NCI-H82 treated with DMSO at 0.1 percent for 48 hours (cell line): ENCODE data around the gene SLC25A46.
"Not testable (repeated sequence)": the region's sequence is repeated elsewhere in the genome, so short reads cannot be mapped to it uniquely, and the experiment has no call there.

ENCODE experiments used
- DNase-seq: peaks from one replicate; lab custom pipeline; 2025; ENCODE audit not compliant: unreplicated experiment; lab: John Stamatoyannopoulos, UW

The SLC25A46 gene

GRCh38 chr5:110738812-110739651 is at the start of gene SLC25A46:
Gene SLC25A46 (plus strand): TSS chr5:110739007. CDS start chr5:110739120, 113 bp downstream.
- peak; percentile 66 for DNase-seq

GRCh38 chr5:110690587-110690986 is 48.2 kb upstream of the SLC25A46 start:
- DNase-seq = not testable (repeated sequence)

- not testable (repeated sequence) for DNase-seq
Measured at GRCh38 chr5:110692669-110693068, 46.1 kb upstream of the SLC25A46 start.

- no peak for DNase-seq
Measured at GRCh38 chr5:110702300-110702699, 36.5 kb upstream of the SLC25A46 start.

- no peak for DNase-seq
Measured at GRCh38 chr5:110702704-110703103, 36.1 kb upstream of the SLC25A46 start.

- no peak for DNase-seq
Measured at GRCh38 chr5:110703481-110703880, 35.3 kb upstream of the SLC25A46 start.

- DNase-seq = no peak
Measured at GRCh38 chr5:110705349-110705748, 33.5 kb upstream of the SLC25A46 start.

GRCh38 chr5:110707260-110707844 is 31.5 kb upstream of the SLC25A46 start:
- DNase-seq = no peak

- no peak for DNase-seq
Measured at GRCh38 chr5:110716247-110717245, 22.3 kb upstream of the SLC25A46 start.

- DNase-seq = no peak
Measured at GRCh38 chr5:110718311-110718710, 20.5 kb upstream of the SLC25A46 start.

GRCh38 chr5:110726249-110727024 is 12.4 kb upstream of the SLC25A46 start, which contains the start of gene TMEM232:
Gene TMEM232 (minus strand): TSS chr5:110726671. CDS start chr5:110667352, 59,319 bp downstream.
- peak; percentile 56 for DNase-seq

GRCh38 chr5:110727025-110727314 is 11.8 kb upstream of the SLC25A46 start:
- no peak for DNase-seq

GRCh38 chr5:110731499-110731898 is 7.3 kb upstream of the SLC25A46 start:
- DNase-seq = not testable (repeated sequence)

- DNase-seq = no peak
Measured at GRCh38 chr5:110734101-110734500, 4.7 kb upstream of the SLC25A46 start.

- DNase-seq = no peak
Measured at GRCh38 chr5:110735556-110735955, 3.3 kb upstream of the SLC25A46 start.

GRCh38 chr5:110736753-110737152 is 2.1 kb upstream of the SLC25A46 start:
- no peak for DNase-seq

- DNase-seq = no peak
Measured at GRCh38 chr5:110738503-110738811, 350 bp upstream of the SLC25A46 start.

GRCh38 chr5:110751902-110752762 is 13.3 kb downstream of the SLC25A46 start:
- DNase-seq = no peak

GRCh38 chr5:110752953-110753352 is 14.1 kb downstream of the SLC25A46 start:
- no peak for DNase-seq

- DNase-seq = no peak
Measured at GRCh38 chr5:110753600-110753999, 14.8 kb downstream of the SLC25A46 start.
